DOHH2 (cell line): ENCODE measurements around the gene OAS2.

Experiments
- EZH2phosphoT487 ChIP-seq: fragments of 200-600 bp; sonication (generic); IDR thresholded peaks from 2 replicates; pipeline ENCODE4 v1.6.1; 2017; ENCODE audit warnings: borderline replicate concordance, mild to moderate bottlenecking, antibody characterized with exemption, low read length, moderate library complexity, mixed read lengths
- TF ChIP-seq, protein P1 (sequence below): fragments of 200-600 bp; sonication (generic); IDR thresholded peaks from one replicate; pipeline ENCODE4 v1.5.1; 2014; ENCODE audit warnings: antibody characterized with exemption, mild to moderate bottlenecking, low read depth, low read length; ENCODE audit not compliant: poor library complexity, severe bottlenecking

- TF ChIP-seq, protein P1, sequence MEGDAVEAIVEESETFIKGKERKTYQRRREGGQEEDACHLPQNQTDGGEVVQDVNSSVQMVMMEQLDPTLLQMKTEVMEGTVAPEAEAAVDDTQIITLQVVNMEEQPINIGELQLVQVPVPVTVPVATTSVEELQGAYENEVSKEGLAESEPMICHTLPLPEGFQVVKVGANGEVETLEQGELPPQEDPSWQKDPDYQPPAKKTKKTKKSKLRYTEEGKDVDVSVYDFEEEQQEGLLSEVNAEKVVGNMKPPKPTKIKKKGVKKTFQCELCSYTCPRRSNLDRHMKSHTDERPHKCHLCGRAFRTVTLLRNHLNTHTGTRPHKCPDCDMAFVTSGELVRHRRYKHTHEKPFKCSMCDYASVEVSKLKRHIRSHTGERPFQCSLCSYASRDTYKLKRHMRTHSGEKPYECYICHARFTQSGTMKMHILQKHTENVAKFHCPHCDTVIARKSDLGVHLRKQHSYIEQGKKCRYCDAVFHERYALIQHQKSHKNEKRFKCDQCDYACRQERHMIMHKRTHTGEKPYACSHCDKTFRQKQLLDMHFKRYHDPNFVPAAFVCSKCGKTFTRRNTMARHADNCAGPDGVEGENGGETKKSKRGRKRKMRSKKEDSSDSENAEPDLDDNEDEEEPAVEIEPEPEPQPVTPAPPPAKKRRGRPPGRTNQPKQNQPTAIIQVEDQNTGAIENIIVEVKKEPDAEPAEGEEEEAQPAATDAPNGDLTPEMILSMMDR: no peak
- TF ChIP-seq EZH2phosphoT487: no peak
Measured at GRCh38 chr12:113056631-113057488, 78.5 kb downstream of the OAS2 start, which contains the start of gene DTX1.
